IMR-90 (cell line): Measurements from ENCODE around the gene EPHB1. TPM values are rescaled to one million over a fixed set of nuclear protein-coding genes. Genes with fewer than 3 reads are reported as not detected.

Experiments
- ATAC-seq: fragments of 200-7000 bp; cut with Tn5 transposase; 2 replicates; pipeline ENCODE4 v1.9.1; 2020; ENCODE audit warnings: low read depth, mild to moderate bottlenecking, moderate library complexity
- BruUV-seq: library from RNA; stranded (reverse); fragments of 400-500 nt; replicated peaks from 2 replicates; lab custom pipeline; 2021; lab: Mats Ljungman, UMichigan
- CTCF ChIA-PET: fragments of 300-600 bp; formaldehyde crosslinking; extraction: SDS; loops from one replicate; lab custom pipeline; 2021; ENCODE audit warnings: antibody characterized with exemption; lab: Yijun Ruan, JAX
- POLR2A ChIA-PET: fragments of 300-600 bp; sonication (Branson Sonifier 250); formaldehyde crosslinking; loops from one replicate; lab custom pipeline; 2022; ENCODE audit warnings: antibody characterized with exemption; ENCODE audit not compliant: unreplicated experiment; lab: Charles Lee
- DNase-seq: peaks from one replicate; pipeline ENCODE4 v3.0.0; 2013
- H2AFZ ChIP-seq: replicated peaks from 2 replicates; pipeline ENCODE3; 2013; ENCODE audit warnings: low read length, mild to moderate bottlenecking; ENCODE audit not compliant: poor library complexity
- H2AK5ac ChIP-seq: 2 replicates; pipeline ENCODE4 v1.6.1; 2013; ENCODE audit warnings: low read depth, low read length, inconsistent platforms
- H2AK9ac ChIP-seq: replicated peaks from 2 replicates; pipeline ENCODE3; 2013; ENCODE audit warnings: mild to moderate bottlenecking, low read depth, low read length, moderate library complexity; ENCODE audit not compliant: poor library complexity
- H2BK120ac ChIP-seq: 2 replicates; pipeline ENCODE4 v1.6.1; 2013; ENCODE audit warnings: low read depth, low read length, inconsistent platforms
- H2BK15ac ChIP-seq: 3 replicates; pipeline ENCODE4 v1.6.1; 2013; ENCODE audit warnings: low read depth, low read length, inconsistent platforms
- H2BK20ac ChIP-seq: 2 replicates; pipeline ENCODE4 v1.6.1; 2013; ENCODE audit warnings: low read depth, mild to moderate bottlenecking, inconsistent platforms, low read length, moderate library complexity
- H2BK5ac ChIP-seq: 2 replicates; pipeline ENCODE4 v1.6.1; 2013; ENCODE audit warnings: mild to moderate bottlenecking, low read depth, low read length, inconsistent platforms; ENCODE audit not compliant: poor library complexity, severe bottlenecking
- H3K14ac ChIP-seq: replicated peaks from 2 replicates; pipeline ENCODE4 v1.6.1; 2013; ENCODE audit warnings: low read depth, low read length, inconsistent platforms
- H3K18ac ChIP-seq: 2 replicates; pipeline ENCODE4 v1.6.1; 2013; ENCODE audit warnings: low read depth, low read length, control low read depth
- H3K23ac ChIP-seq: 2 replicates; pipeline ENCODE4 v1.6.1; 2013; ENCODE audit warnings: low read depth, low read length, inconsistent platforms
- H3K27ac ChIP-seq: 2 replicates; pipeline ENCODE4 v1.5.1; 2013; ENCODE audit warnings: mild to moderate bottlenecking, control low read depth, low read length; ENCODE audit not compliant: insufficient read depth
- H3K27me3 ChIP-seq: 2 replicates; pipeline ENCODE4 v1.6.1; 2013; ENCODE audit warnings: low read length; ENCODE audit not compliant: control insufficient read depth, insufficient read depth
- H3K36me3 ChIP-seq: 2 replicates; pipeline ENCODE4 v1.6.1; 2013; ENCODE audit warnings: low read length, mixed read lengths; ENCODE audit not compliant: control insufficient read depth, insufficient read depth
- H3K4ac ChIP-seq: 2 replicates; pipeline ENCODE4 v1.6.1; 2013; ENCODE audit warnings: low read depth, low read length, inconsistent platforms
- H3K4me1 ChIP-seq: 2 replicates; pipeline ENCODE4 v1.6.1; 2013; ENCODE audit warnings: low read length, mixed read lengths; ENCODE audit not compliant: control insufficient read depth, insufficient read depth
- H3K4me2 ChIP-seq: 2 replicates; pipeline ENCODE4 v1.6.1; 2013; ENCODE audit warnings: low read depth, mild to moderate bottlenecking, control low read depth, low read length, moderate library complexity
- H3K4me3 ChIP-seq: 2 replicates; pipeline ENCODE4 v1.5.1; 2013; ENCODE audit warnings: low read depth, mild to moderate bottlenecking, control low read depth, low read length, moderate library complexity; ENCODE audit not compliant: insufficient read depth
- H3K56ac ChIP-seq: 2 replicates; pipeline ENCODE4 v1.6.1; 2013; ENCODE audit warnings: low read length, inconsistent platforms; ENCODE audit not compliant: insufficient read depth; ENCODE audit errors: extremely low read depth
- H3K79me1 ChIP-seq, 2 experiments: 2 replicates each; pipeline ENCODE4 v1.6.1; 2013; ENCODE audit warnings: low read length in 2 of 2, inconsistent platforms in 1 of 2, low read depth in 1 of 2
- H3K9ac ChIP-seq: 2 replicates; pipeline ENCODE4 v1.6.1; 2013; ENCODE audit warnings: low read depth, low read length, control low read depth
- H3K9me1 ChIP-seq: 2 replicates; pipeline ENCODE4 v1.6.1; 2013; ENCODE audit warnings: low read length, inconsistent platforms; ENCODE audit not compliant: insufficient read depth
- H3K9me3 ChIP-seq: 2 replicates; pipeline ENCODE4 v1.6.1; 2013; ENCODE audit warnings: low read length; ENCODE audit not compliant: control insufficient read depth, insufficient read depth
- H4K20me1 ChIP-seq: 2 replicates; pipeline ENCODE4 v1.6.1; 2013; ENCODE audit warnings: low read length, inconsistent platforms; ENCODE audit not compliant: insufficient read depth
- H4K5ac ChIP-seq: 2 replicates; pipeline ENCODE4 v1.6.1; 2013; ENCODE audit warnings: mild to moderate bottlenecking, low read depth, low read length, control low read depth
- H4K8ac ChIP-seq, 2 experiments: 2 replicates each; pipeline ENCODE4 v1.6.1; 2013; ENCODE audit warnings: low read depth in 2 of 2, low read length in 2 of 2, control low read depth in 1 of 2, inconsistent platforms in 1 of 2
- H4K91ac ChIP-seq: 2 replicates; pipeline ENCODE4 v1.6.1; 2013; ENCODE audit warnings: low read depth, low read length, inconsistent platforms; ENCODE audit not compliant: insufficient read depth
- BHLHE40 ChIP-seq: fragments of 150-350 bp; IDR thresholded peaks from 2 replicates; pipeline ENCODE4 v1.6.1; 2016; ENCODE audit warnings: mild to moderate bottlenecking, low read depth, low read length
- CHD1 ChIP-seq: IDR thresholded peaks from 2 replicates; pipeline ENCODE4 v1.6.1; 2012; ENCODE audit warnings: low read depth, low read length, improper control_type of control experiment
- CTCF ChIP-seq: conservative IDR thresholded peaks from 2 replicates; pipeline ENCODE4 v1.5.1; 2012; ENCODE audit warnings: mild to moderate bottlenecking, low read depth, low read length, improper control_type of control experiment
- ELK1 ChIP-seq: fragments of 150-350 bp; IDR thresholded peaks from 2 replicates; pipeline ENCODE4 v1.6.1; 2016; ENCODE audit warnings: low read depth, mild to moderate bottlenecking, low read length, moderate library complexity, borderline replicate concordance
- MAZ ChIP-seq: IDR thresholded peaks from 2 replicates; pipeline ENCODE4 v1.6.1; 2012; ENCODE audit warnings: low read depth, mild to moderate bottlenecking, low read length, improper control_type of control experiment, moderate library complexity, borderline replicate concordance
- RAD21 ChIP-seq: IDR thresholded peaks from 2 replicates; pipeline ENCODE4 v1.6.1; 2012; ENCODE audit warnings: low read length, improper control_type of control experiment
- RCOR1 ChIP-seq: IDR thresholded peaks from 2 replicates; pipeline ENCODE4 v1.6.1; 2012; ENCODE audit warnings: mild to moderate bottlenecking, low read length, improper control_type of control experiment; ENCODE audit not compliant: insufficient replicate concordance
- RFX5 ChIP-seq: IDR thresholded peaks from 2 replicates; pipeline ENCODE4 v1.8.0; 2012; ENCODE audit warnings: low read depth, mild to moderate bottlenecking, low read length, moderate library complexity
- USF2 ChIP-seq: fragments of 150-350 bp; IDR thresholded peaks from 2 replicates; pipeline ENCODE4 v1.6.1; 2017; ENCODE audit warnings: mild to moderate bottlenecking, antibody characterized with exemption, low read length, low read depth
- WGBS, 2 experiments: methylation state at CpG; one replicate each; pipeline versions ENCODE4 v1.1.5 to v1.1.7; 2013; ENCODE audit warnings: missing lambda C conversion rate in 2 of 2; ENCODE audit not compliant: insufficient read length in 1 of 2; ENCODE audit errors: extremely low coverage in 2 of 2; 5-methylcytosine and 5-hydroxymethylcytosine counted together
- dilution Hi-C: fragments of 300-500 bp; cut with HindIII; formaldehyde crosslinking; loops from one replicate; pipeline ENCODE4 v1.14.3; 2018; ENCODE audit warnings: low sequenced_read_pairs; ENCODE audit not compliant: unreplicated experiment
- in situ Hi-C: fragments of 300-500 bp; cut with MboI; formaldehyde crosslinking; loops from 3 replicates; pipeline ENCODE4 v1.14.3; 2019; ENCODE audit warnings: low sequenced_read_pairs, inconsistent platforms, mixed read lengths
- intact Hi-C: fragments of 100-400 bp; cut with micrococcal nuclease; formaldehyde crosslinking; loops from 2 replicates; pipeline ENCODE4 v1.10.0; 2022
- polyA plus RNA-seq, 3 experiments: library from polyadenylated mRNA; depleted of rRNA; stranded (reverse); fragments of >200 nt; gene quantifications; 2 replicates each; pipeline ENCODE4 v1.2.3, GENCODE V29; 2012; ENCODE audit warnings: low replicate concordance in 1 of 3
- total RNA-seq: library from RNA; depleted of rRNA; stranded (reverse); fragments of >200 nt; gene quantifications from 2 replicates; pipeline ENCODE4 v1.2.3, GENCODE V29; 2012

EPHB1 gene
- total and polyA plus RNA-seq, 2 of the 4 experiments (the other 2 are of a cell fraction): 0.17 to 0.36 TPM

GRCh38 chr3:134929976-134930375 is 134.9 kb downstream of the EPHB1 start:
- intact Hi-C loops: no loop called here
- Histone ChIP-seq H2BK20ac (no peak overlapping the region), H2BK120ac (no peak overlapping the region), H3K27me3 (no peaks in the 10 kb centered on the region), H2AFZ (no peak overlapping the region), H2BK5ac (no peak overlapping the region), H3K27ac (no peak overlapping the region), H4K20me1 (no peaks in the 10 kb centered on the region), H4K5ac (no peak overlapping the region), H3K18ac (no peak overlapping the region), H3K9me3 (no peaks in the 10 kb centered on the region), H3K4me1 (no peaks in the 10 kb centered on the region), H3K23ac (no peak overlapping the region), H3K9ac (no peak overlapping the region), H3K79me1 (no peaks in the 10 kb centered on the region), H3K4me2 (no peak overlapping the region), H3K14ac (no peak overlapping the region), H3K36me3 (no peaks in the 10 kb centered on the region), H2AK5ac (no peak overlapping the region), H2BK15ac (no peak overlapping the region), H3K56ac (no peak overlapping the region), H3K9me1 (no peaks in the 10 kb centered on the region), H3K4ac (no peak overlapping the region), H4K8ac (no peak overlapping the region), H3K4me3 (no peak overlapping the region), H2AK9ac (no peak overlapping the region), H4K91ac (no peak overlapping the region)
- POLR2A ChIA-PET: no interaction called here
- no TSS peak for BruUV-seq
- no peak for ATAC-seq
- TF ChIP-seq RCOR1 (no peak), MAZ (no peak), RAD21 (no peak), CTCF (no peak), CHD1 (no peak), USF2 (no peak), ELK1 (no peak), RFX5 (no peak), BHLHE40 (no peak)
- in situ Hi-C loops: no loop called here
- no CpG with 5 or more reads among the region's 2 CpGs for WGBS, 2 experiments
- CTCF ChIA-PET: no interaction called here
- DNase-seq: no peak
- dilution Hi-C loops: no loop called here
